Esophagus muscularis mucosa (tissue), 4 donors: ENCODE data around the gene COQ10A. TPM values are rescaled to one million over a fixed set of nuclear protein-coding genes. Genes with fewer than 3 reads are reported as not detected.
"Not testable (repeated sequence)": the region's sequence is repeated elsewhere in the genome, so short reads cannot be mapped to it uniquely, and the experiment has no call there.

Source experiments
- DNase-seq: peaks from one replicate; pipeline ENCODE4 v3.0.0-alpha.2; 2017; ENCODE audit errors: extremely low spot score
- H3K27ac ChIP-seq, 4 donors: fragments of 200-600 bp; sonication (generic); replicated peaks in 1 of 4; 1 replicate in 3 of 4; 2 replicates in 1 of 4; pipeline ENCODE4 v1.5.1; 2016 to 2019; ENCODE audit warnings: mild to moderate bottlenecking in 1 of 4
- H3K27me3 ChIP-seq, 4 donors: fragments of 200-600 bp; sonication (generic); one replicate each; pipeline versions ENCODE4 v1.5.1 to v1.6.0; 2016 to 2019
- H3K36me3 ChIP-seq, 4 donors: fragments of 200-600 bp; sonication (generic); one replicate each; pipeline ENCODE4 v1.5.1; 2016 to 2019
- H3K4me1 ChIP-seq, 4 donors: fragments of 200-600 bp; sonication (generic); one replicate each; pipeline ENCODE4 v1.5.1; 2016 to 2019
- H3K4me3 ChIP-seq, 4 donors: fragments of 200-600 bp; sonication (generic); 1 replicate in 2 of 4; 2 replicates in 2 of 4; pipeline ENCODE4 v1.5.1; 2016 to 2019; ENCODE audit warnings: mild to moderate bottlenecking in 4 of 4, moderate library complexity in 1 of 4
- H3K9me3 ChIP-seq, 4 donors: fragments of 200-600 bp; sonication (generic); 1 replicate in 3 of 4; 2 replicates in 1 of 4; pipeline ENCODE4 v1.5.1; 2016 to 2019
- EP300 ChIP-seq: sonication (generic); formaldehyde crosslinking; IDR thresholded peaks from one replicate; pipeline ENCODE4 v1.6.1; 2017; ENCODE audit warnings: antibody characterized with exemption
- POLR2A ChIP-seq: fragments of 450-650 bp; IDR thresholded peaks from one replicate; pipeline ENCODE4 v1.6.1; 2017; ENCODE audit warnings: antibody characterized with exemption, moderate library complexity, mild to moderate bottlenecking, low read depth
- POLR2AphosphoS5 ChIP-seq, 2 donors: sonication (generic); formaldehyde crosslinking; IDR thresholded peaks; one replicate each; pipeline ENCODE4 v1.6.1; 2017; ENCODE audit warnings: antibody characterized with exemption in 2 of 2
- WGBS: methylation state at CpG from one replicate; pipeline ENCODE4 v1.1.5; 2018; 5-methylcytosine and 5-hydroxymethylcytosine counted together
- intact Hi-C: fragments of 100-400 bp; cut with DNase I; formaldehyde crosslinking; loops from one replicate; pipeline ENCODE4 v1.15.1; 2023
- total RNA-seq, 4 donors: library from RNA; depleted of rRNA; stranded (reverse); fragments of >200 nt; gene quantifications; one replicate each; pipeline versions ENCODE4 v1.1.0 to v1.2.1, GENCODE V29; 2016
- TF ChIP-seq, protein P1 (sequence below), 3 experiments: fragments of 200-600 bp in 2 of 3; fragments of 450-650 bp in 1 of 3; sonication (generic) in 2 of 3; IDR thresholded peaks; one replicate each; pipeline ENCODE4 v1.5.1; 2017 to 2019; ENCODE audit warnings: antibody characterized with exemption in 3 of 3, mild to moderate bottlenecking in 2 of 3, moderate library complexity in 1 of 3

The COQ10A gene
- total RNA-seq, 4 donors from 2014 or later: 12.4 to 22.8 (median 15.7) TPM

DNA sequence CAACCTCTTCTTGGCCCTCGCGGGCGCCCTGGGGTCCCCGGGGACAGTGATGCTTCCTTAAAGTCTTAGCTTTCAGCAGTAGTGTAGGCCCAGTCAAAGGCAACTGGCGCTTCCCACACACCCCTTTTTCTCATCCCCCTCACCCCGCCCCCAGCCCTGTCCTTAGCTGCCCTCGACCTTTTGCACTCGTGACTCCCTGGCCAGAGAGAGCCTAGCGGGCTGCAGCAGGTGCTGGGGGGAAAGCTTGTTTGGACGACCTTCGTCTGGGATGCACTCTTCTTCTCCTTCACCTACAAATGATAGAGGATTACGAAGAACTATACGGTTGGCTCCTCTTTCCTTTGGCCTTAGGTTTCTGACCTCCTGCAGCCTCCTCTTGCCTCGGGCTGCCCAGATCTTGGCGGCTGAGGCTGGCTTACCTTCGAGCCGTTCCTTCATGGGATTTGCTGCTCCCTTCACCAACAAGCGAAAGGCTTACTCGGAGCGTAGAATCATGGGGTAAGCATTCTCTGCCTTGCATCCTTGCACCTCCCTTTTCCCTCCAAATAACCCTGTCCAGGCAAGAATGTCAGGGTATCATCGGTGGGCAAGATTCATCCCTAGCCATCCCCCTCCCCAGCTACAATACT, 815 bp downstream of the COQ10A start:
- no peak for DNase-seq
- WGBS: 33% methylated on average over 19 of the region's 21 CpGs
- Histone ChIP-seq H3K27me3 (no peaks in the 10 kb centered on the region), H3K4me1 (peaks cover 33 to 47% (median 36%) of the 10 kb centered on the region in 4 donors), H3K36me3 (peaks cover 0 to 38% (median 31%) of the 10 kb centered on the region in 4 donors), H3K9me3 (no peaks in the 10 kb centered on the region), H3K4me3 (peak overlapping the region; percentile 67 to 88 (median 78)), H3K27ac (peak overlapping the region; percentile 95 to 98 (median 98))
- intact Hi-C loops: no loop called here
- TF ChIP-seq, protein P1, sequence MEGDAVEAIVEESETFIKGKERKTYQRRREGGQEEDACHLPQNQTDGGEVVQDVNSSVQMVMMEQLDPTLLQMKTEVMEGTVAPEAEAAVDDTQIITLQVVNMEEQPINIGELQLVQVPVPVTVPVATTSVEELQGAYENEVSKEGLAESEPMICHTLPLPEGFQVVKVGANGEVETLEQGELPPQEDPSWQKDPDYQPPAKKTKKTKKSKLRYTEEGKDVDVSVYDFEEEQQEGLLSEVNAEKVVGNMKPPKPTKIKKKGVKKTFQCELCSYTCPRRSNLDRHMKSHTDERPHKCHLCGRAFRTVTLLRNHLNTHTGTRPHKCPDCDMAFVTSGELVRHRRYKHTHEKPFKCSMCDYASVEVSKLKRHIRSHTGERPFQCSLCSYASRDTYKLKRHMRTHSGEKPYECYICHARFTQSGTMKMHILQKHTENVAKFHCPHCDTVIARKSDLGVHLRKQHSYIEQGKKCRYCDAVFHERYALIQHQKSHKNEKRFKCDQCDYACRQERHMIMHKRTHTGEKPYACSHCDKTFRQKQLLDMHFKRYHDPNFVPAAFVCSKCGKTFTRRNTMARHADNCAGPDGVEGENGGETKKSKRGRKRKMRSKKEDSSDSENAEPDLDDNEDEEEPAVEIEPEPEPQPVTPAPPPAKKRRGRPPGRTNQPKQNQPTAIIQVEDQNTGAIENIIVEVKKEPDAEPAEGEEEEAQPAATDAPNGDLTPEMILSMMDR (IDR thresholded peaks at IDR 0.05): no peak
- TF ChIP-seq POLR2A (no peak), EP300 (no peak), POLR2AphosphoS5 (IDR thresholded peaks at IDR 0.05) (no peak)

DNA sequence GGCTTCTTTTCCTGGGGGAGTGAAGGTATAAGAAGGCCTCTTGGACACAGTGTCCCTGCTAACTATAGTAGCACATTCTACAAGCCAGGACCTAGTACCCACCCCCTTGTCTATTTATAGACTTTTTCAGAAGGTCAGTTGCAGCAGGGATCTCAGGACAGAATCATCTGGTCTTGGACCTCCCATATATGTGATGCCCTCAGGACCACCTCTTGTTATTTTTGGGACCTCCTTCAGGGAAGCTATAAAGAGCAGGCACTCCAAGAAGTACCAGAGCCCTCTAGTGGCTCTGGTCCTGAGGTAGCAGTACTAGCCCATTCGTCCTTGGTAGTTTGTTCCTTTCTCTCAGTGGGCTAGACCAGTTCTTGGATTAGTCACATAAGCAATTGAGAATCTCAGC, 4.3 kb downstream of the COQ10A start:
- Histone ChIP-seq H3K27ac (peak overlapping the region; percentile 68 to 75 (median 73)), H3K9me3 (no peaks in the 10 kb centered on the region), H3K4me3 (no peak overlapping the region), H3K27me3 (no peaks in the 10 kb centered on the region), H3K36me3 (peaks cover 32 to 72% (median 65%) of the 10 kb centered on the region in 4 donors), H3K4me1 (peaks cover 30 to 42% (median 31%) of the 10 kb centered on the region in 4 donors)
- 0% methylated on average over 1 of the region's 1 CpG for WGBS
- TF ChIP-seq, protein P1 (IDR thresholded peaks at IDR 0.05): peak; percentile 39 to 53 (median 47)
- TF ChIP-seq POLR2AphosphoS5 (IDR thresholded peaks at IDR 0.05): peak in 1 of 2 donors; percentile 48
- TF ChIP-seq EP300: no peak
- TF ChIP-seq POLR2A: no peak
- no peak for DNase-seq
- intact Hi-C loops: no loop called here

DNA sequence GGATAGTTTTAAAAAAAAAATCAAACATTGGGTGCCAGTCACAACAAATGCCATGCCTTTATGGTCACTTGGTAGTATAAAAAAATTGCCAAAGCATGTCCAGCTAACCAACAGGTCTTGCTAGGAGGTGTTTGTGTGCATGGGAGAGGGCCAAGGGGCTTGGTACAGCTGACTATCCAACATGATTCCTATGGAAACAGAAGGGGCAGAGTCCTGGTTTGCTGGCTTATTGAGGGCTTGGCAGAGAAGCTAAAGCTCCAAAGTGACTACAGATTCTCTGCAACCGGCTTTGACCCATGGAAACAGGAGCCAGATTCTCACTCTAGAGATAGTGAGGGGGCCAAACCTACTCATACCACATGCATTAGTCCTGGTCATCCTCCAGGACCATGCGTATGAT, 5.7 kb downstream of the COQ10A start:
- 77% methylated on average over 2 of the region's 2 CpGs for WGBS
- H3K27me3 ChIP-seq, H3K9me3 ChIP-seq, intact Hi-C loops, H3K4me3 ChIP-seq, DNase-seq: not testable (repeated sequence)
- H3K4me1 ChIP-seq: peaks cover 21 to 28% (median 23%) of the 10 kb centered on the region in 4 donors
- H3K36me3 ChIP-seq: peaks cover 40 to 87% (median 79%) of the 10 kb centered on the region in 4 donors
- H3K27ac ChIP-seq: peak overlapping the region in 1 of 4 donors; percentile 75

DNA sequence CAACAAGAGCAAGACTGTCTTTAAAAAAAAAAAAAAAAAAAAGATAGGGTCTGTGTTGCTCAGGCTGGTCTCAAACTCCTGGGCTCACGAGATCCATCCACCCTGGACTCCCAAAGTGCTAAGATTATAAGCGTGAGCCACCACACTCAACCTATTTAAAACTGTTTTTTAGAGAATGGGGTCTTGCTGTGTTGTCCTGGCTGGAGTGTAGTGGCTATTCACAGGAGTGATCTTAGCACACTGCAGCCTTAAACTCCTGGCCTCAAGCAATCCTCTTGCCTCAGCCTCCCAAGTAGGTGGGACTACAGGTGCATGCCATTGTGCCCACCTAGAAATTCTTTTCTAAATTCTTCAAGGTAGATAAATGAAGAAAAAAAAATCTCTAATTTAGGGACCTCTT, 7.6 kb downstream of the COQ10A start:
- no peak for TF ChIP-seq EP300
- TF ChIP-seq, protein P1 (IDR thresholded peaks at IDR 0.05): no peak
- no peak for TF ChIP-seq POLR2A
- TF ChIP-seq POLR2AphosphoS5 (IDR thresholded peaks at IDR 0.05): no peak
- no peak overlapping the region for H3K27ac ChIP-seq
- WGBS: 84% methylated on average over 2 of the region's 2 CpGs

DNA sequence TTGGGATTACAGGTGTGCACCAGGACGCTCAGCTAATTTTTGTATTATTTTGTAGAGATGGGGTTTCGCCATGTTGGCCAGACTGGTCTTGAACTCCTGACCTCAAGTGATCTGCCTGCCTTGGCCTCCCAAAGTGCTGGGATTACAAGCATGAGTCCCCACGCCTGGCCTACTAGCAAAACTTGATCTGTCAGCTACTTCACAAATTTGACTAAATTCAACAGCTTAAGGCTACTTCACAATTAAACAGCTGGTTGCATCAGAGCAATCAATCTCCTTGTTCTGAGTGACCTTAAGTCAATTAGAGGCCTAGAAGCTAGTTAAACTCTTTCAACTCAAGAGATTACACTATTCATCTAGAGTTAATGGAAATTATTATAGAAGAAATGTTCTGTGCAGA, 12.2 kb downstream of the COQ10A start:
- WGBS: 92% methylated on average over 3 of the region's 3 CpGs
- no peak for DNase-seq

More for the DNA sequence above, 7.6 kb downstream of the COQ10A start:
- Histone ChIP-seq H3K9me3 (no peaks in the 10 kb centered on the region), H3K4me3 (no peak overlapping the region), H3K27me3 (no peaks in the 10 kb centered on the region), H3K36me3 (peaks cover 57 to 100% (median 96%) of the 10 kb centered on the region in 4 donors), H3K4me1 (peaks cover 16 to 19% (median 17%) of the 10 kb centered on the region in 4 donors)
- no peak for DNase-seq
- intact Hi-C loops: no loop called here

More for the DNA sequence above, 12.2 kb downstream of the COQ10A start:
- TF ChIP-seq, protein P1 (IDR thresholded peaks at IDR 0.05): no peak
- Histone ChIP-seq H3K4me3 (no peak overlapping the region), H3K9me3 (no peaks in the 10 kb centered on the region), H3K36me3 (peaks cover 92 to 100% (median 100%) of the 10 kb centered on the region in 4 donors), H3K27me3 (no peaks in the 10 kb centered on the region), H3K27ac (no peak overlapping the region), H3K4me1 (no peaks in the 10 kb centered on the region)
- intact Hi-C loops: no loop called here
